GM20431 (cell line): Measurements from ENCODE around the gene RNF141.

Experiments used
- in situ Hi-C: fragments of 300-500 bp; cut with MseI, MboI; formaldehyde crosslinking; loops from one replicate; pipeline ENCODE4 v1.15.0; 2020; ENCODE audit warnings: low sequenced_read_pairs; ENCODE audit not compliant: unreplicated experiment

RNF141 gene

GRCh38 chr11:10540915-10541560, at the start of gene RNF141:
Gene RNF141 (minus strand): TSS chr11:10541187. CDS start chr11:10534158, 7,029 bp downstream.
- in situ Hi-C loops: no loop called here

GRCh38 chr11:10590218-10590915, 49.4 kb upstream of the RNF141 start:
- in situ Hi-C loops: no loop called here

GRCh38 chr11:10588904-10589303, 47.9 kb upstream of the RNF141 start:
- in situ Hi-C loops: no loop called here

GRCh38 chr11:10587995-10588394, 47.0 kb upstream of the RNF141 start:
- in situ Hi-C loops: no loop called here

GRCh38 chr11:10587388-10587787, 46.4 kb upstream of the RNF141 start:
- in situ Hi-C loops: no loop called here

- in situ Hi-C loops: no loop called here
These were observed 43.1 kb upstream of the RNF141 start for GRCh38 chr11:10584071-10584501.

- in situ Hi-C loops: no loop called here
These were observed 40.6 kb upstream of the RNF141 start for GRCh38 chr11:10581481-10582019.

- in situ Hi-C loops: no loop called here
These were observed 39.6 kb upstream of the RNF141 start for GRCh38 chr11:10580623-10581022.

GRCh38 chr11:10579700-10580099, 38.7 kb upstream of the RNF141 start:
- in situ Hi-C loops: no loop called here

- in situ Hi-C loops: no loop called here
These were observed 35.0 kb upstream of the RNF141 start for GRCh38 chr11:10576035-10576398.

GRCh38 chr11:10575346-10576034, 34.5 kb upstream of the RNF141 start:
- in situ Hi-C loops: no loop called here

GRCh38 chr11:10573556-10573955, 32.6 kb upstream of the RNF141 start:
- in situ Hi-C loops: no loop called here

GRCh38 chr11:10573028-10573427, 32.0 kb upstream of the RNF141 start:
- in situ Hi-C loops: no loop called here

GRCh38 chr11:10572533-10572932, 31.5 kb upstream of the RNF141 start:
- in situ Hi-C loops: no loop called here

- in situ Hi-C loops: no loop called here
These were observed 27.5 kb upstream of the RNF141 start, which contains the start of gene LYVE1 for GRCh38 chr11:10568486-10568941. Gene LYVE1 (minus strand): TSS chr11:10568665. CDS start chr11:10568532, 133 bp downstream.

- in situ Hi-C loops: no loop called here
These were observed 26.5 kb upstream of the RNF141 start for GRCh38 chr11:10567446-10567845.

- in situ Hi-C loops: no loop called here
These were observed 25.4 kb upstream of the RNF141 start for GRCh38 chr11:10566257-10566957.

- in situ Hi-C loops: no loop called here
These were observed 24.5 kb upstream of the RNF141 start for GRCh38 chr11:10565493-10565892.

- in situ Hi-C loops: no loop called here
These were observed 23.8 kb upstream of the RNF141 start for GRCh38 chr11:10564696-10565318.

- in situ Hi-C loops: no loop called here
These were observed 23.0 kb upstream of the RNF141 start for GRCh38 chr11:10564030-10564429.
